Measurements from ENCODE around the gene RNF225. TPM values are rescaled to one million over a fixed set of nuclear protein-coding genes. Genes with fewer than 3 reads are reported as not detected.

The RNF225 gene
- total and polyA plus RNA-seq, 2 experiments from 2014 or later, result not detected

DNA sequence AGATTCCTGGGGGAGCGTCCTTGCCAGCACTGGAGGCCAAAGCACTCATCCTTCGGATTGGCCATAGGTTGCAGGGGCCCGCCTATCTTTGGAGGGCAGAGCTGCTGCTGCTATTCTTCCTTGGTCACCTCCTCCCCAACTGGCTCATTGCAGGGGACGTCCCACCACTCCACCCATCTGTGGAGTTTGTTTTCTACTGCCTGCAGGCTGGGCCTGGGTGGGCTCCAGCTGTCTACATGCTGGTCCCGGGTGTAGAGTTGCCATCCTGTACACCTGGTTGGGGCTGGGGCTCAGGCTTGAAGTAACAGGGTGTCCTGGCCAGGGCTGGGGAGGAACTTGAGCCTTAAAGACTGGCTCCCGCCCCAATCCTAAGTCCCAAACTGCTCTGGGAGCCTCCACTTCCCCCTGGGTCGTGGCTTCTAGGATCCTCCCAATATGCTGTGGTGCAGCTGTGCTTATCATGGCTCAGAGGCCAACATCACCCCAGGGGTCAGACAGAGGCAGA is 2.1 kb downstream of the RNF225 start:
- peaks cover 2% of the 10 kb centered on the region for H4K20me1 ChIP-seq (ENCODE audit: insufficient read depth, poor library complexity, severe bottlenecking)

DNA sequence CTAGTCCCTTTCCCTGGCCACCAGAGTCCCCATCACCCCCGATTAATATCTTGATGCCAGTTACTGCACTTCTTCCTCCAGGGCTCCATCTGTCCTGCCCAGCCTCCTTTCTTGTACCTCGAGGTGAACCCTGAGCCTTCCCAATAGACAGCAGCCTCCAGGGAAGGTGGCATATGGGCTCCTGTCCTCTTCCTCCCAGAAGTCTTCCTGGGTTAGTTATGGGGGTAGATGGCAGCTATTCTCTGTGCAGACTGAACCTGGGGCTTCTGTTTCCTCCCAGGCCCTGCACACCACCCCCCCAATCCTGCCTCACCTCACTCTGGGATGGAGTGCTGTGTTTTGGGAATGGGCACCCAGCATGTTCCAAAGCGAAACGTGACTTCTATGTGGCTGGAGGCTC is 2.6 kb downstream of the RNF225 start:
- 94% methylated on average over 4 of the region's 4 CpGs for WGBS (ENCODE audit: low lambda C conversion rate, missing lambda C conversion rate)
- Histone ChIP-seq H3K9me3 (ENCODE audit: low read depth) (no peaks in the 10 kb centered on the region), H3K79me2 (peaks cover 12% of the 10 kb centered on the region), H3K4me1 (ENCODE audit: insufficient read depth) (peaks cover 14% of the 10 kb centered on the region), H3K4me3 (no peak overlapping the region), H3K27ac (no peak overlapping the region), H3K9me2 (replicated peaks; ENCODE audit: insufficient read depth) (no peaks in the 10 kb centered on the region), H2AFZ (no peak overlapping the region), H3K36me3 (replicated peaks; ENCODE audit: insufficient read depth, low read depth) (no peaks in the 10 kb centered on the region), H3K27me3 (peaks cover 8% of the 10 kb centered on the region), H4K20me1 (ENCODE audit: insufficient read depth, poor library complexity, severe bottlenecking) (no peaks in the 10 kb centered on the region), H3K4me2 (no peak overlapping the region)
- TF ChIP-seq, protein P1, sequence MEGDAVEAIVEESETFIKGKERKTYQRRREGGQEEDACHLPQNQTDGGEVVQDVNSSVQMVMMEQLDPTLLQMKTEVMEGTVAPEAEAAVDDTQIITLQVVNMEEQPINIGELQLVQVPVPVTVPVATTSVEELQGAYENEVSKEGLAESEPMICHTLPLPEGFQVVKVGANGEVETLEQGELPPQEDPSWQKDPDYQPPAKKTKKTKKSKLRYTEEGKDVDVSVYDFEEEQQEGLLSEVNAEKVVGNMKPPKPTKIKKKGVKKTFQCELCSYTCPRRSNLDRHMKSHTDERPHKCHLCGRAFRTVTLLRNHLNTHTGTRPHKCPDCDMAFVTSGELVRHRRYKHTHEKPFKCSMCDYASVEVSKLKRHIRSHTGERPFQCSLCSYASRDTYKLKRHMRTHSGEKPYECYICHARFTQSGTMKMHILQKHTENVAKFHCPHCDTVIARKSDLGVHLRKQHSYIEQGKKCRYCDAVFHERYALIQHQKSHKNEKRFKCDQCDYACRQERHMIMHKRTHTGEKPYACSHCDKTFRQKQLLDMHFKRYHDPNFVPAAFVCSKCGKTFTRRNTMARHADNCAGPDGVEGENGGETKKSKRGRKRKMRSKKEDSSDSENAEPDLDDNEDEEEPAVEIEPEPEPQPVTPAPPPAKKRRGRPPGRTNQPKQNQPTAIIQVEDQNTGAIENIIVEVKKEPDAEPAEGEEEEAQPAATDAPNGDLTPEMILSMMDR (IDR thresholded peaks at IDR 0.05; ENCODE audit: poor library complexity), result no peak
- TF ChIP-seq EZH2phosphoT487 (IDR thresholded peaks at IDR 0.05; ENCODE audit: low read depth, severe bottlenecking, unreplicated experiment), result no peak
- TF ChIP-seq EZH2 (IDR thresholded peaks at IDR 0.05; ENCODE audit: borderline replicate concordance), result no peak
- DNase-seq (ENCODE audit: low spot score), result no peak

More for the DNA sequence above, 2.1 kb downstream of the RNF225 start:
- WGBS (ENCODE audit: low lambda C conversion rate, missing lambda C conversion rate), result 83% methylated on average over 7 of the region's 7 CpGs
- no peak for TF ChIP-seq EZH2 (IDR thresholded peaks at IDR 0.05; ENCODE audit: borderline replicate concordance)
- TF ChIP-seq, protein P1 (IDR thresholded peaks at IDR 0.05; ENCODE audit: poor library complexity), result no peak
- TF ChIP-seq EZH2phosphoT487 (IDR thresholded peaks at IDR 0.05; ENCODE audit: low read depth, severe bottlenecking, unreplicated experiment), result no peak
- no peak overlapping the region for H2AFZ ChIP-seq
- H3K27me3 ChIP-seq, result peaks cover 8% of the 10 kb centered on the region
- H3K4me2 ChIP-seq, result no peak overlapping the region
- DNase-seq (ENCODE audit: low spot score), result no peak
- H3K36me3 ChIP-seq (replicated peaks; ENCODE audit: insufficient read depth, low read depth), result no peaks in the 10 kb centered on the region
- H3K79me2 ChIP-seq, result peaks cover 7% of the 10 kb centered on the region
- H3K4me3 ChIP-seq, result no peak overlapping the region
- no peak overlapping the region for H3K27ac ChIP-seq
- peaks cover 14% of the 10 kb centered on the region for H3K4me1 ChIP-seq (ENCODE audit: insufficient read depth)
- no peaks in the 10 kb centered on the region for H3K9me2 ChIP-seq (replicated peaks; ENCODE audit: insufficient read depth)
- H3K9me3 ChIP-seq (ENCODE audit: low read depth), result no peaks in the 10 kb centered on the region

DNA sequence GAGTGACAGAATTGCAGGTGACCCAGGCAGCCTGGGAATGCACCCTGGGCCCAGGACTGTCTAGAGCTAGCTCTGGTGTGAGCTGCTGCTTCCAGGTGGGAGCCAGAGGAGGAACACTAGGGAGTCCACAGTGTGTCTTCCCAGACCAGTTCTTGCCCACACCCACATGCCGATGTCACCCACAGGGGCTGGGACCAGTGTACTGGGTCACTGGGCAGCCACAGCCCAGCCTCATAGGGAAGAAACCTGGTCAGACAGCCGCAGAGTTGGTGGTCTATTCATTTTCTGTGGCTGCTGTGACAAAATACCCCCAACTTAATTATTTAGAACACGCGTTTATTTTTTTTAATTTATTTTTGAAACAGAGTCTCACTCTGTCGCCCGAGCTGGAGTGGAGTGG is 3.1 kb downstream of the RNF225 start:
- H3K4me1 ChIP-seq (ENCODE audit: insufficient read depth), result peaks cover 14% of the 10 kb centered on the region
- peaks cover 8% of the 10 kb centered on the region for H3K27me3 ChIP-seq
- H3K4me3 ChIP-seq, result no peak overlapping the region
- no peaks in the 10 kb centered on the region for H3K9me2 ChIP-seq (replicated peaks; ENCODE audit: insufficient read depth)
- WGBS (ENCODE audit: low lambda C conversion rate, missing lambda C conversion rate), result 98% methylated on average over 6 of the region's 6 CpGs
- H3K9me3 ChIP-seq (ENCODE audit: low read depth), result no peaks in the 10 kb centered on the region
- no peaks in the 10 kb centered on the region for H4K20me1 ChIP-seq (ENCODE audit: insufficient read depth, poor library complexity, severe bottlenecking)
- H3K4me2 ChIP-seq, result no peak overlapping the region
- H3K79me2 ChIP-seq, result peaks cover 13% of the 10 kb centered on the region
- no peak for DNase-seq (ENCODE audit: low spot score)
- H3K27ac ChIP-seq, result no peak overlapping the region
- no peaks in the 10 kb centered on the region for H3K36me3 ChIP-seq (replicated peaks; ENCODE audit: insufficient read depth, low read depth)
- TF ChIP-seq EZH2 (IDR thresholded peaks at IDR 0.05; ENCODE audit: borderline replicate concordance) (no peak), EZH2phosphoT487 (IDR thresholded peaks at IDR 0.05; ENCODE audit: low read depth, severe bottlenecking, unreplicated experiment) (no peak)
- TF ChIP-seq, protein P1 (IDR thresholded peaks at IDR 0.05; ENCODE audit: poor library complexity), result no peak
- H2AFZ ChIP-seq, result no peak overlapping the region

All from hepatocyte (in vitro differentiated cells).